ENCODE results near the gene ITGB2.

- TF ChIP-seq CTCF (IDR thresholded peaks at IDR 0.05), result no peak
- TF ChIP-seq POLR2A (IDR thresholded peaks at IDR 0.05), result no peak
Observed at GRCh38 chr21:44878053-44878982, 42.4 kb downstream of the ITGB2 start.

Measured in lower leg skin (tissue), 3 donors.